ENCODE measurements around the gene PSMA5. TPM values are rescaled to one million over a fixed set of nuclear protein-coding genes. Genes with fewer than 3 reads are reported as not detected.
"Not testable (repeated sequence)": the region's sequence is repeated elsewhere in the genome, so short reads cannot be mapped to it uniquely, and the experiment has no call there.

PSMA5 gene
- total RNA-seq, 1 donor from 2014 or later = 23.1 TPM

DNA sequence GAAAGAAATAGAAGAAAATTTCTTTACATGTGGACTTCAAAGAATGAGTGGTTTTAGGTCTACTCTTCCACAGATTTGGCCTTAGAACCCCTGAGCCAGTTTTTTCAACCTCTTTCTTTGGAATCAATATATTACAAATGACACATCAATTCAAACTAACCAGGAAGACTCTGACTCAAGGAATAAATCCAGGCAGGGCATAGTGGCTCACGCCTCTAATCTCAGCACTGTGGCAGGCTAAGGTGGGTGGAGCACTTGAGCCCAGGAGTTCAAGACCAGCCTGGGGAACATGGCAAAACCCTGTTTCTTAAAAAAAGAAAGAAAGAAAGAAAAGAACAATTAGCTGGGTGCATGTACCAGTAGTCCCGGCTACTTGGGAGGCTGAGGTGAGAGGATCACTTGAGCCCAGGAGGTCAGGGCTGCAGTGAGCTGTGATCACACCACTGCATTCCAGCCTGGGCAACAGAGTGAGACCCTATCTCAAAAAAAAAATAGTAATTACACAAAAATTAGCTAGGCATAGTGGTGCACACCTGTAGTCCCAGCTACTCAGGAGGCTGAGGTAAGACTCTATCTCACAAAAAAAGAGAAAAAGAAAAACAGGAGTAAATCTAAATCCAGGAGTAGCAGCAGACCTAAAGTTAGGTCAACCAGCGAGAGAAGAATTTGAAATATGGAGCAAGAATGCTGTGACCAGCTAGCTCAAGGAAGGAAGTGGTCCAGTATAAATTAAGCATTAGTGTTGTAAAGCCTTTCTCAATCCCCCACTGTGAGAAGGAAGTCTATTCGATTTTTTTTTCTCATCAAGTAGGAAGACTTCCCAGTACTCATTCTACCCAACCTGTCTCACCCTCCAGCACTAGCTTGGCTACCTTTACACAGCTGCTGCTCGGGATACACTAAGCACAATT lies 30.4 kb downstream of the PSMA5 start:
- peaks cover 23% of the 10 kb centered on the region for H3K4me1 ChIP-seq
- peak overlapping the region; percentile 46 to 91 for H3K4me3 ChIP-seq
- H3K36me3 ChIP-seq = no peaks in the 10 kb centered on the region
- TF ChIP-seq POLR2AphosphoS5 (IDR thresholded peaks at IDR 0.05; ENCODE audit: insufficient read depth in 1 of 2, low read depth in 1 of 2) = no peak
- TF ChIP-seq, protein P1, sequence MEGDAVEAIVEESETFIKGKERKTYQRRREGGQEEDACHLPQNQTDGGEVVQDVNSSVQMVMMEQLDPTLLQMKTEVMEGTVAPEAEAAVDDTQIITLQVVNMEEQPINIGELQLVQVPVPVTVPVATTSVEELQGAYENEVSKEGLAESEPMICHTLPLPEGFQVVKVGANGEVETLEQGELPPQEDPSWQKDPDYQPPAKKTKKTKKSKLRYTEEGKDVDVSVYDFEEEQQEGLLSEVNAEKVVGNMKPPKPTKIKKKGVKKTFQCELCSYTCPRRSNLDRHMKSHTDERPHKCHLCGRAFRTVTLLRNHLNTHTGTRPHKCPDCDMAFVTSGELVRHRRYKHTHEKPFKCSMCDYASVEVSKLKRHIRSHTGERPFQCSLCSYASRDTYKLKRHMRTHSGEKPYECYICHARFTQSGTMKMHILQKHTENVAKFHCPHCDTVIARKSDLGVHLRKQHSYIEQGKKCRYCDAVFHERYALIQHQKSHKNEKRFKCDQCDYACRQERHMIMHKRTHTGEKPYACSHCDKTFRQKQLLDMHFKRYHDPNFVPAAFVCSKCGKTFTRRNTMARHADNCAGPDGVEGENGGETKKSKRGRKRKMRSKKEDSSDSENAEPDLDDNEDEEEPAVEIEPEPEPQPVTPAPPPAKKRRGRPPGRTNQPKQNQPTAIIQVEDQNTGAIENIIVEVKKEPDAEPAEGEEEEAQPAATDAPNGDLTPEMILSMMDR (IDR thresholded peaks at IDR 0.05) = no peak
- H3K27ac ChIP-seq = peak overlapping the region; percentile 17
- intact Hi-C loops (cut with DNase I) = loop anchor here (5.0 kb wide), 1 partner anchor 119 kb away; no protein-coding TSS in a partner anchor
- no peaks in the 10 kb centered on the region for H3K9me3 ChIP-seq
- no peak for DNase-seq (ENCODE audit: extremely low spot score in 2 of 2)
- no peaks in the 10 kb centered on the region for H3K27me3 ChIP-seq

DNA sequence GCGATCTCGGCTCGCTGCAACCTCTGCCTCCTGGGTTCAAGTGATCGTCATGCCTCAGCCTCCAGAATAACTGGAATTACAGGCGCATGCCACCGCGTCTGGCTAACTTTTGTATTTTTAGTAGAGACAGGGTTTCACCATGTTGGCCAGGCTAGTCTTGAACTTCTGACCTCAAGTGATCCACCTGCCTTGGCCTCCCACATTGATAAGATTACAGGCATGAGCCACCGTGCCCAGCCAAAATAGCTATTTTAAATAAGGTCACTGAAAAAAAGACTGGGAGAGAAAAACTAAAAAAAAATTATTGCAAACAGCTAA lies 31.0 kb downstream of the PSMA5 start:
- H3K27ac ChIP-seq; H3K4me3 ChIP-seq; H3K36me3 ChIP-seq; H3K9me3 ChIP-seq; H3K27me3 ChIP-seq; DNase-seq (ENCODE audit: extremely low spot score in 2 of 2): not testable (repeated sequence)
- intact Hi-C loops (cut with DNase I) = loop anchor here (5.0 kb wide), 1 partner anchor 118 kb away; no protein-coding TSS in a partner anchor
- H3K4me1 ChIP-seq = peaks cover 23% of the 10 kb centered on the region

DNA sequence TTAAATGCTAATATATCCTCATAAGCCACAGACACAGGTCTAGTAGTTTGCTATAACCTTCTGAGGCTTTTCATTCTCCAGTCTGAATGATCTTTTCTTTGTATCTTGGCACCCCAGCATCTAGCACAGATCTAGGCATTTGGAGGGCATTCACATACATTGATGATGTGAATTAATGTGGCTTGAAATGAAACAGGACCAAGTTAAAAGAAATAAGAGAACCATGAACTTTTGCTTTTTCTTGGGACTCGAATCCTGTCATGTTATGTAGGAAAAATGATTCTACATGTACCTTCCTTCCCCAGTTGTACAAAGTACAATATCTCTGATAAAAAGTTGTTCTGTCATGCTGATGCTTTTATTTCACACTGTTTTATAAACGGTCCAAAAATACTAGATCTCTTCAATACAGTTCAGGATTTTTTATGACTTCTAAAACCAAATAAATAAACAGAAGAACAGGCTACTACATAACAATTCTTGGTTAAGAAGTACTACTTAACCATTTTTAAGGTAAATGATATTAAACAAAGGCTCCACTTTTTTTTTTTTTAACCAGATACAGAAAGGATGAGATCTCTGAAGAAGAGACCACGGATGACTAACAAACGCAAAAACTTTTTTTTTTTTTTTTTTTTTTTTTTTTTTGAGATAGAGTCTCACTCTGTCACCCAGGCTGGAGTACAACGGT lies 31.5 kb downstream of the PSMA5 start:
- no peaks in the 10 kb centered on the region for H3K27me3 ChIP-seq
- no peak overlapping the region for H3K4me3 ChIP-seq
- H3K27ac ChIP-seq = peak overlapping the region; percentile 45
- H3K4me1 ChIP-seq = peaks cover 23% of the 10 kb centered on the region
- DNase-seq (ENCODE audit: extremely low spot score in 2 of 2) = no peak
- H3K36me3 ChIP-seq = no peaks in the 10 kb centered on the region
- TF ChIP-seq POLR2A (IDR thresholded peaks at IDR 0.05) = no peak
- TF ChIP-seq POLR2AphosphoS5 (IDR thresholded peaks at IDR 0.05; ENCODE audit: insufficient read depth in 1 of 2, low read depth in 1 of 2) = no peak
- TF ChIP-seq, protein P1 (IDR thresholded peaks at IDR 0.05) = no peak
- no peaks in the 10 kb centered on the region for H3K9me3 ChIP-seq
- intact Hi-C loops (cut with DNase I) = loop anchor here (5.0 kb wide), 1 partner anchor 117 kb away; no protein-coding TSS in a partner anchor

DNA sequence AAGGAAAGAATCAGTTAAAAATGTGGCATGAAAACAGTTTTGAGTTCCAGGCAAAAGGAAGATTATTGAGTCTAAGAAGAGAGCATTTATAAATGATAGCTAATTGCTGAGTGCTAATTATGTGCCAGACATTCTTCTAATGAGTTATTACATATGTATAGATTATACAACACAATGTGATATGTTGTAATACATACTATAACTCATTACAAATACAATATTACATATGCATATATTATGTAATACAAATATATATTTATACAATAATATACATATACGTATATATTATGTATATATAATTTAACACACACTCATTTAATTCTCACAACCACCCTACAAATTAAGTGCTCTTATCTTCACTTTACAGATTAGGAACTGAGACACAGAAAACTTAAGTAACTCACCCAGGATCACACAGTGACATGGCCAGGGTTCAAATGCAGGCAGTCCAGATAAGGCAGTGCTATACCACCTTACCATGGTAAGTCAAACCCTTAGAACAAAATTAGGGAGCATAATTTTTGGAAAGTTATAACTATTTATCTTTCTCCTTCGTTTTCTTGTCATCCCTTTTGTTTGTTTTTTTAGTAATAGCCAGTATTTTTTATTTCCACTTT lies 32.5 kb downstream of the PSMA5 start:
- Histone ChIP-seq H3K4me3 (peak overlapping the region in 1 of 2 donors; percentile 21), H3K36me3 (no peaks in the 10 kb centered on the region), H3K9me3 (no peaks in the 10 kb centered on the region), H3K27ac (peak overlapping the region; percentile 69), H3K27me3 (no peaks in the 10 kb centered on the region), H3K4me1 (peaks cover 23% of the 10 kb centered on the region)
- TF ChIP-seq, protein P1 (IDR thresholded peaks at IDR 0.05) = no peak
- TF ChIP-seq POLR2A (IDR thresholded peaks at IDR 0.05) = no peak
- TF ChIP-seq POLR2AphosphoS5 (IDR thresholded peaks at IDR 0.05; ENCODE audit: insufficient read depth in 1 of 2, low read depth in 1 of 2) = no peak
- intact Hi-C loops (cut with DNase I) = no loop called here
- DNase-seq (ENCODE audit: extremely low spot score in 2 of 2) = no peak

DNA sequence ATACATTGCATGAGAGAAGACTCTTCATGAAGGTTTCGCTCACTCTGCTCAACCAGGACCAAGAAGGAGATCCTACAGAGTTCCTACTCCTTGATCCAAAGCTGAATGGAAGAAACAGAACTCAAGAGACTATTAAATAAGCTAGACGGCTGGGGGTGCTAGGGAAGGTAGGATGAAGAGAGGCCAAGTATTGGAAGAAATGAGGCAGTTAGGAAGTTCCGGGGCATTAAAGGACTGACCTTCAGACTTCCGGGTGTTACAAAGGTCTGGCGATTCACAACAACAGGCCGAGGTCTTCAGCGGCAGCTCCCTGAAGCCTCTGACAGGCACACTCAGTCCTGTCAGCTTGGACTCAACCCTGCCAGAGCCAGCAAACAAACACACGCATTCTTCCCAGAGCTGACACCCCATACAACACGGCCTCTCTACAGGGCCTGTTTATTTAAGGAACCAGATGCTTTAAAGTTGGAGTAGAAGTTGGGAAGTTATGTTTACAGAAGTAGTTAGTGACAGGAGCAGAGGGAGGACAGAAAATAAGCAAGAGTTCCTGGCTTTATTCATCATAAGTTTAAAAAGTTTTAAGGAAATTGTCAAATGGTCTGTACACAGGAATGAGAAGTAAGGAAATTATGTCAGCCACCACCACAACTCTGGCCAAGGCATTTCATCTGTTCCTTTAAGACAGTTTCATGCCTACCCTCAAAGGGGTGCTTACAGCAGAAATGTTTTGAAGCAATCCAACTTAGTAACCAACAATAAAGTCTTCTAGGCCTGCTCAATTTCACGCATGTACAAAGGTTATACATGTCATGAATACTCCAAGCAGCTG lies 33.2 kb downstream of the PSMA5 start:
- peak overlapping the region; percentile 69 for H3K27ac ChIP-seq
- H3K4me1 ChIP-seq = peaks cover 17% of the 10 kb centered on the region
- no peaks in the 10 kb centered on the region for H3K27me3 ChIP-seq
- H3K4me3 ChIP-seq = peak overlapping the region in 1 of 2 donors; percentile 21
- H3K9me3 ChIP-seq = no peaks in the 10 kb centered on the region
- intact Hi-C loops (cut with DNase I) = no loop called here
- H3K36me3 ChIP-seq = no peaks in the 10 kb centered on the region
- TF ChIP-seq POLR2AphosphoS5 (IDR thresholded peaks at IDR 0.05; ENCODE audit: insufficient read depth in 1 of 2, low read depth in 1 of 2) (peak in 1 of 2 donors; percentile 35), POLR2A (IDR thresholded peaks at IDR 0.05) (no peak)
- TF ChIP-seq, protein P1 (IDR thresholded peaks at IDR 0.05) = no peak
- DNase-seq (ENCODE audit: extremely low spot score in 2 of 2) = no peak

Data from vagina (tissue), 2 donors.